OCI-LY7 (cell line): ENCODE data around the gene NOP56.
"Not testable (repeated sequence)": the region's sequence is repeated elsewhere in the genome, so short reads cannot be mapped to it uniquely, and the experiment has no call there.

Experiments used
- CTCF ChIP-seq: fragments of 200-600 bp; sonication (generic); conservative IDR thresholded peaks from 2 replicates; pipeline ENCODE4 v1.5.1; 2014; ENCODE audit warnings: mild to moderate bottlenecking, antibody characterized with exemption, low read length, moderate library complexity, mixed read lengths
- EZH2phosphoT487 ChIP-seq: fragments of 200-600 bp; sonication (generic); IDR thresholded peaks from 2 replicates; pipeline ENCODE4 v1.6.1; 2018; ENCODE audit warnings: low read depth, borderline replicate concordance, mild to moderate bottlenecking, mixed run types, antibody characterized with exemption, low read length, moderate library complexity, mixed read lengths

GRCh38 chr20:2695984-2696525 lies 43.6 kb downstream of the NOP56 start:
- not testable (repeated sequence) for TF ChIP-seq CTCF, EZH2phosphoT487
